CD4-positive, alpha-beta T cell treated with Interferon alpha-2 for 1 hour (primary cell): ENCODE results near the gene CLDN9.

Experiments
- DNase-seq, 2 donors: peaks; one replicate each; pipeline ENCODE4 v3.0.0-alpha.2; 2020 to 2022

Gene CLDN9

GRCh38 chr16:3058139-3059030 is 45.7 kb downstream of the CLDN9 start:
- peak; percentile 49 to 64 for DNase-seq

- DNase-seq: peak; percentile 88 to 93
Measured at GRCh38 chr16:3059041-3059722, 46.5 kb downstream of the CLDN9 start.

GRCh38 chr16:3059723-3060242 is 47.1 kb downstream of the CLDN9 start:
- no peak for DNase-seq

GRCh38 chr16:3060339-3061127 is 47.8 kb downstream of the CLDN9 start:
- DNase-seq: no peak

- no peak for DNase-seq
Measured at GRCh38 chr16:3062553-3062952, 49.8 kb downstream of the CLDN9 start.

GRCh38 chr16:3063625-3064386 is 51.1 kb downstream of the CLDN9 start:
- DNase-seq: no peak
